DMS 273 (cell line): ENCODE data around the gene REPS1.
"Not testable (repeated sequence)": the region's sequence is repeated elsewhere in the genome, so short reads cannot be mapped to it uniquely, and the experiment has no call there.

Experiments used
- DNase-seq: peaks from one replicate; lab custom pipeline; 2025; ENCODE audit not compliant: unreplicated experiment; lab: John Stamatoyannopoulos, UW

REPS1 gene

DNA sequence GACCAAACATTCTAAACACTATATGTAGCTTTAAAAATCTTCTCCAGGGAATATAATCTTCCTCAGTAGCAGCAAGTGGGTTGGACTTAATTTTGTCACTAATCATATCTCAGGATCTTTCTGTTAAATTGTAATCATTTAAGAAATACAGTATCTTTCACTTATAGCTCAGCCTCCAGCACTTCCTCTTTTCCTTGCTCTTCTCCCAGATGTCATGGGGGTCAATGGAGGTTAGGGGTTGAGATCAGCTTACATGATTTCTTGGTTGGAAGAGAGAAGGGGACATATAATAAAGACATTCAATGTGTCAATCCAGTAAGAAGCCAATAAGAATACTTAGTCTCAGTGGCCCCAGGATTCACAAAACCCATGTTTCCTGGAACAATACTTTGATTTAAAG, 15.7 kb upstream of the REPS1 start:
- no peak for DNase-seq

DNA sequence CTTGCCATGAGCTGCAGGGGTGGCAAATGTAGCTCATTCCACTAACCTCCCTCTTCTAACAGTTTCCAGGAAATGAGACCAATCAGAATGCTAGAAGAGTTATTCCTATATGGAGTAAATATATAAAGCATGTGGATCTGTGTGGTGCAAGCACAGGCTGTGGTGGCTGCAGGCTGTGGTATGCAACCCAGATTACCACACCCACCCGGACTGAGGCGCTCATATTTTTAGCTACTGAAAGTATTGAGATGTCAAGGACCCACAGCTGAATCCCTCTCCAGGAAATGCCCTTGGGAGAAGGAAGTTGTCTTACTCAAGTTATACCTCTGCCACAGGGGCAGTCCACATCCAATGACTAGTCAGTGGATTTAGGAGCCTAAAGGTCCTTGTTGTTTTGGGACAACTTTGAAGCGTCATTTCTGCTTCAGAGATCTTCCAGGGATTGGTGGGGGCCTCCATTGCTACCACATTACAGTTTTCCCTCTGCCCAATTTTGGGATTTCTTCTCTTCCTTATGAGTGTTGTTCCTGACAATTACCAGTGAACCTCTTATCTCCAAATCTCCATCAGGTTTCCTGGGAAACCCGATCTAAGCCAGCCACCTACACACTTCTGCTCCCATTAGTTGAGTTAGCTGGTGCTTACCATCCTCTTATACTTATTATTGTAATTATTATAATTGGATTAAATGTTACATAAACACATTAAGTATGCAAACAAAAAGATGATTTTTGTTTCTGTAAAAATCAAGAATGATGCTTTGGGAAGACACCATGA, 12.1 kb upstream of the REPS1 start:
- no peak for DNase-seq

DNA sequence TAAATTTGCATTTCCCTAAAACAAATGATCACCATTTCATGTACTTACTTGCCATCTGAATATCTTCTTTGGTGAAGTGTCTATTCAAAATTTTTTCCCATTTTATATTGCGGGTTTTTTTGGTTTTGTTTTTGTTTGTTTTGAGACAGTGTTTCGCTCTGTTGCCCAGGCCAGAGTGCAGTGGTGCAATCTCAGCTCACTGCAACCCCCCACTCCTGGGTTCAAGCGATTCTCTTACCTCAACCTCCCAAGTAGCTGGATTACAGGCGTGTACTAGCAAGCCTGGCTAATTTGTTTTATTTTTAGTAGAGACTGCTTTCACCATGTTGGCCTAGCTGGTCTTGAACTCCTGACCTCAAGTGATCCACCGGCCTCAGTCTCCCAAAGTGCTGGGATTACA, 9.1 kb upstream of the REPS1 start:
- DNase-seq, result no peak

DNA sequence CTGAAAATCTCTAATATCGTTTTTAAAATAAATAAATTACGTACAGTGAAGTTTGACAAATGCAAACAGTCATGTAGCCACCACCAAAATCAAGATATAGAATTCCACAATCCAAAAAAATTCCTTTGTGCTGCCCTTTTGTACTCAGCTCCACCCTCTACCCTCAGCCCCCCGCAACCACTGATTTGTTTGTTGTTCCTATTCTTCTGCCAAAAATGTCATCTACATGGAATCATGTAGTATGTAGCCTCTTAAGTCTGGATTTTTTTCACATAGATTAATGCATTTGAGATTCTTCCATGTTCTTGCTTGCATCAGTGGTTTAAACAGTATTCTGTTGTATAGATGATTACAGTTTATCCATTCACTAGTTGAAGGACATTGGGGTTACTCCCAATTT, 8.5 kb upstream of the REPS1 start:
- no peak for DNase-seq

DNA sequence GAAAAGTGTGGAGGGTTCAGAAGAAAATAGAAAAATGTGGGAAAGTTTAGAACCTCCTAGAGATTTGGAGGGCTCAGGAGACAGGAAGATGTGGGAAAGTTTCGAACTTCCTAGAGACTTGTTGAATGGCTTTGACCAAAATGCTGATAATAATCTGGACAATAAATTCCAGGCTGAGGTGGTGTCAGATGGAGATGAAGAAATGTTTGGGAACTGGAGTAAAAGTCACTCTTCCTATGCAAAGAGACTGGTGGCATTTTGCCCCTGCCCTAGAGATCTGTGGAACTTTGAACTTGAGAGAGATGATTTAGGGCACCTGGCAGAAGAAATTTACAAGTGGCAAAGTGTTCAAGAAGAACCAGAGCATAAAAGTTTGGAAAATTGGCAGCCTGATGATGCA, 5.4 kb upstream of the REPS1 start:
- not testable (repeated sequence) for DNase-seq

DNA sequence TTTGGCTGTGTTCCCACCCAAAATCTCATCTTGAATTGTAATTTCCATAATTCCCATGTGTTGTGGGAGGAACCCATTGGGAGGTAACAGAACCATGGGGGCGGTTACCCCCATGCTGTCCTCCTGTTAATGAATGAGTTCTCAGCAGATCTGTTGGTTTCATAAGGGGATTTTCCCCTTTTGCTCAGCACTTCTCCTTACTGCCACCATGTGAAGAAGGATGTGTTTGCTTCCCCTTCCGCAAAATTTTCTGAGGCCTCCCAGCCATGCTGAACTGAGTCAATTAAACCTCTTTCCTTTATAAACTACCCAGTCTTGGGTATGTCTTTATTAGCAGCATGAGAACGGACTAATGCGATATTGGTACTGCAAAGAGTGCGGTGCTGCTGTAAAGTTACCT, 4.9 kb upstream of the REPS1 start:
- DNase-seq, result peak; percentile 5

DNA sequence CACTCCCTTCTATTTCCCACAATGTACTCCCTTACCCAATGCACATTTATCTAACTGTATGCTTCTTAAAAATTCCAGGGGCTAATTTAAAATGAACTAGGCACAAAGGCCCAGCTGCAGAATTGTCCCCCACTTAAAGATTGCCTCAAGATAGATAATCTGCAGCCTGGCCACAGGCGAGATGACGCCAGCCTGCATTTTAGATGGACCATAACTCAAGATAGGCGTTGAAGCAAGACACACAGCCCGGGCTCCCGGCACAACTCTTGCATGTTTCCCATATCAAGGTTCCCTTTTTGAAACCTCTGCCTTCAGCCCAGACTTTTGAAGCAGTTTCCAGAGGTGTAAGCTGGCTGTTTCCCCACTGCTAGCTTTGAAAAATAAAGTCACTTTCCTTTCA, 3.2 kb upstream of the REPS1 start:
- no peak for DNase-seq

DNA sequence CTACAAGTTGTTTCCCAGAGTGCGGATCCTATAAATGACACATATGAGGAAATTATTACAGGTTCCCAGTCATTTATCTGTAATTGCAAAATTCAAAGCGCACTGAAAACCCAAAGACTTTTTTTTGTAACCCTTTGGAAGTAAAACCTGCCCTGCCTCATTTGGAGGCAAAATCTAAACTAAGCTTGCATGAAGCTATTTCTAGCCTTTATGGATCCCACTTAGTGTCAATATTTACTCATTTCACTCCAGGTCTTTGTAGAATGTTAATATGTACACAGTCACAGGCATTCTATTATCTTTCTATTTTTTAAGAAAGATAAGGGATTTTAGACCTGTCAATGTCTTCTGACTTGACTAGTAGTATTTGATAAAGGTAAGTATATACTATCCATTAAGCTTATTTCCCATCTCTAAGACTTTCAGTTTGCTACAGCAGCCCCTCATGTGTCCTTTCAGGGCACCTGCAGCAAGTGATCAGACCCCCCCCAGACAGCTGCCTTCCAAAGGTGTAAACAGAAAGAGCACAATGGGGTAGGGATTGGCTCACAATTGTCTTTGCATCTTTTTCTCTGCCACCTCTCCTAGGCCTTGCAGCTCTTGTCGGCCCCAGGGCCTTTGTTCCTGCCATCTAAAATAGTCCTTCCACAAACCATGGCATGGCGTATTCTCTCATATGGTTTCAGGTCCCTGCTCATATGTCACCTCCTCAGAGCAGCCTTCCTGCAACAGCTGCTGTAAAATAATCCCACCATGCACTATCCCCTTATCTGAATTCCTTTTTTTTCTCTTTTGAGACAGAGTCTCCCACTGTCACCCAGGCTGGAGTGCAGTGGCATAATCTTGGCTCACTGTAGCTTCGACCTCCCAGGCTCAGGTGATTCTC, 1.3 kb upstream of the REPS1 start:
- DNase-seq, result no peak

DNA sequence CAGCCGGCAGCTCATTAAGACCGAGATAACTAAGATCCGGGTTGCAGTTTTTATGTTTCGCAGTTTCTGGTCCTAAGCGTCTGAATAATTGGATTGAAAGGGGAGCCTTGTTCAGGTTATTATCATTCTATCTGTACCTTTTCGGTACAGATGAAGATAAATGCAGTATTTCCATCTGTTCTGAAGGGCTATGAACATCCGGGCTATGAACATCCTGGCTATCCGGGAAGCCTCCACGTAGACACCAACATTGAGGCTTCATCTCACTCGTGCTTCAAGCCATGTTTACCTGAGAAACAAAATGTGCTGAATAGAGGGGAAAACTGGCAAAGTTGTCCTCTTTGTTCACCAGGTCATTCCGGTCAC, 399 bp upstream of the REPS1 start:
- DNase-seq, result no peak

DNA sequence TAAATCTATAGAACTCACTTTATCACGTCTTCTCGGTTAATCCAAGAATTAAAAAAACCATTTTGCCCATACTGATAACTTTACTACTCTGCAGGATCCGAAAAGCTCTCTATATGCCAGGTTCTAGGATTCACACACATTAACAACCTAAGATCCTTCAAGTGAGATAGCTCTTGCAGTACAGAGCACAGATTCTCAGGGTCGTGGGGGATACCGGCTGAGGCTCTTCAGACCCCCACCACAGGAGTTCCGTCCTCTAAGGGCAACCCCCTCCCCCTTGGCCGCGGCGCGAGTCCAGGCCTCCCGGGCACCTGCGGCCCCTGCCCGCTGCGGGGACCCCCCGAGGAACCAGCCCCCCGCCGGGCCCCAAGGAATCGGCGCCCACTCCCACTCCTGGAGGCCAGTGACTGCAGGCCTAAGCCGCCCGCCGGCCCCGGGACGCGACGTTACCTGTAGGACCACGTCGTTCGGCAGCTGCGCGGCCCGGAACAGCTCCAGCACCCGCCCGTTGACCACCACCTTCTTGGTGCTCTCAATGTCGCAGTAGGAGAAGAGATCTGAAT, 892 bp downstream of the REPS1 start:
- peak; percentile 56 for DNase-seq

DNA sequence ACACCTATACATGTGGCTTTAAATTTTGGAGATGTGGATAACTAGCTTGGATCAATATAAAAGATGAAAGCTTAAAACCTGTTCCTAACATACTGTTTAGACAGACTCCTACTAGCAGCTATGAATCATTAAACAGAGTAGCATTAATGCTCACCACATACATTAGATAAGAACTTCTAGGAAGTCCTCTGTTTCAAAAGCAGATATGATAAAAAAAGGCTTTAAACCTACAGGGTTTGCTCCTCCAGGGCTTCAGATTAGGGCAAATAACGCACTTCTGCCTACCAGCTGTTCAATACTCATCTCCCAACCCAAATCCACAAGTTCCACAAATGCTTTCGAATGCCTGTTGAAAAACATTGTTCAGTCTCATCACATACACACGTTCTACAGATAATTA, 1.5 kb downstream of the REPS1 start:
- peak; percentile 19 for DNase-seq

DNA sequence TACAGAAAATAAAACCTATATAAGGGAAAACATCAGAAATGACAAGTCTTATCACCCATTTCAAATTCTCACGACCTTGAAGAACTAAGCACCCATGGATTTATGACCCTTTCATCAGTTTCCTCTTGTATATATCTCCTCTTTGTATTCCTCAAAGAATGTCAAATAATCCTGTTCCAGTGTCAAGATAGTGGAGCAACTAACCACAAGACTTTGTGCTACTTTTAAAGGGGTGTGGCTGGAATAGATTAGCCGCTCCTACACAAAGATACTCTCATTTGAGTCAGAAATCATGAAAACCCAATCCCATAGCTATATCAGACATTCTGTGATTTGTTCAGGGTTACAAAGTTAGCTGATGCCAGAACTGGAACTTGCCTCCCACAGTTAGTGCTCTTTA, 6.6 kb downstream of the REPS1 start:
- no peak for DNase-seq

DNA sequence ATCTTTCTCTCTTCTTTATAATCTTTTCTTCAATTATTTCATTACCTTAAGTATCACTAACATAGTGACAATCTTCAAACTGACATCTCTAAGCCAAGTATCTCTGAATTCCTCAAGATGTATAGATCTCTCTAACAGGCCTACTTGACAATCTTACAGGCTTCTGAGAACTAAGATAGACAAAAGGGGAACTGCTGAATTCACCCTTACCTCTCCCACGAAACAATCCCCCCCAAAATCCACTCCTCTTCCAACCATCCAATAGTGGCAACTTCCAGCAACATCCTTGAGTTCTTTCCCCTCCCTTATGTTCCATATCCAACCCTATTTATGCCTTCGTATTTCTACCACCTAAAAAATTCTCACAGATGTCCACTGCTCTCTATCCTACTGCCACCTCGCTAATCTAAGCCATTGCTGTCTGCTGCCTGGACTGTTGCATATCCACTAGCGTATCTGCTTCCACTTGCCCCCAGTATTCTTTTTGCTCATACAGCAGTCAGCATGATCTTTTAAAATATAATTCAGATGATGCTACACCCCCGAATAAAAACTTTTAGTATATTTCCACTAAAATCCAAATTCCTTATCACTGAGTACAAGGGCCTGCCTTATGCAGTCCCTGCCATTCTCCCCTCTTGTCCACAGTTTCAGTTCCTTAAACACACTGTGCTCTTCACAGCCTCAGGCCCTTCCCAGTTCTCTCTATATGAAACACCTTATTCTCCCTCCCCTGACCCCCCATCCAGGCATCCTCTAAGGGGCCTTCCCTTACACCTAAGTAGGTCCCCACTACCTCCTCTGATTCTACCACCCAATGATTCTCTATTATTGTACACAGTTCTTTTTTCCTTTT, 8.0 kb downstream of the REPS1 start:
- DNase-seq, result no peak

DNA sequence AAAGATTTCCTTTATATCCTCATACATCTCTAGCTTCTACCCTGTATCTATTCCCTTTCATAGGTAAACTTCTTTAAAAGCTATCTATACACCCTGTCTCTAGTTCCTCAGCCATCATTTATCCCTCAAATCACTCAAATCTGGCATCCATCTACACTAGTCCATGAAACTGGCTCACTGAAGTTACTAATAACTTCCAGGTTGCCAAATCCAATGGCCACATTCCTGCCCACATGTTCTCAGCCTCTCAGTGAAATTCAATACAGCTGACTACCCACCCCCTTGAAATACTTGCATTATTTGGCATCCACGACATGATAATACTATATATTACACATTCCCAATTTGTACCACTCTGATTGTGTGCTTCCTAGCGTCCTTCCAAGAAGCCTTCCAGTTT, 8.7 kb downstream of the REPS1 start:
- peak; percentile 23 for DNase-seq

DNA sequence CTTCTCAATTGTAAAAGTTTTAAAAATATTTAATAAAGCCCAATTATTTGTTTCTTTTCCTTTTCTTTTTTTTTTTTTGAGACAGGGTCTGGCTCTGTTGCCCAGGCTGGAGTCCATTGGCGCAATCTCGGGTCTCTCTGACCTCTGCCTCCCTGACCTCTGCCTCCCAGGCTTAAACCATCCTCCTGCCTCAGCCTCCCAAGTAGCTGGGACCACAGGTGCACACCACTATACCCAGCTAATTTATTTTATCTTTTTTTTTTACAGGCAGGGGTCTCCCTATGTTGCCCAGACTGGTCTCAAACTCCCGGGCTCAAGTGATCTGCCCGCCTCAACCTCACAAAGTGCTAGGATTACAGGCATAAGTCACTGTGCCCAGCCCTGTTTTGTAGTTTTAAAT, 9.8 kb downstream of the REPS1 start:
- no peak for DNase-seq

DNA sequence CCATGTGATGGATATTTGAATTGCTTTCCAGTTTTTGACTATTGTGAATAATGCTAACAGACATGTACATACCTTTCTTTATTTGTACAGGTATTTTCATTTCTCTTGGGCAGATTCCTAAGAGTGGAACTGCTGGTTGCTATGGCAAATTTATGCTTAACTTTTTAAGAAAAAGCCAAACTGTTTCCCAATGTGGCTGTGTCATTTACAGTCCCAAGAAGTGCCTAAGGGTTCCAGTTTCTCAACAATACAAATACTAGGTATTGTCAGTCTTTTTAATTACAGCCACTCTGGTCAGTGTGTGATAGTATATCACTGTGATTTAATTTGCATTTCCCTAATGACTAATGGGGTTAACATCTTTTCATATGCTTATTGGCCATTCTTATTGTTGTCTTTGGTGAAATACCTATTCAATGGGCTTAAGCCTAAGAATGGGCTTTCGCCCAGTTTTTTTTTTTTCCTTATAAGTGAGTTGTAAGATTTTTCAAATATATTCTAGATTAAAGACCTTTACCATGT, 10.3 kb downstream of the REPS1 start:
- no peak for DNase-seq

DNA sequence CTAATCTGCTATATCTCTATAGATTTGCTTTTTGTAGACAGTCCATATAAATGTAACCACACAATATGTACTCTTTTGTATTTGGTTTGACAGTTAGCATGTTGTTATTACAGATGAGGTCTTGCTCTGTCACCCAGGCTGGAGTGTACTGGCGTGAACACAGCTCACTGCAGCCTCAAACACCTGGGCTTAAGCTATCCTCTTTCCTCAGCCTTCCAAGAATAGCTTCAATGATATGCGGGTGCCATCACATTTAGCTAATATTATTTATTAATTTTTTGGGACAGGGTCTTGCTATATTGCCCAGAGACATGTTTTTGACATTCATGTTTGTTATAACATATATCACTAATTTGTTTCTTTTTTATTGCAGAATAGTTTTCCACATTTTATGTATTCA, 10.8 kb downstream of the REPS1 start:
- no peak for DNase-seq

DNA sequence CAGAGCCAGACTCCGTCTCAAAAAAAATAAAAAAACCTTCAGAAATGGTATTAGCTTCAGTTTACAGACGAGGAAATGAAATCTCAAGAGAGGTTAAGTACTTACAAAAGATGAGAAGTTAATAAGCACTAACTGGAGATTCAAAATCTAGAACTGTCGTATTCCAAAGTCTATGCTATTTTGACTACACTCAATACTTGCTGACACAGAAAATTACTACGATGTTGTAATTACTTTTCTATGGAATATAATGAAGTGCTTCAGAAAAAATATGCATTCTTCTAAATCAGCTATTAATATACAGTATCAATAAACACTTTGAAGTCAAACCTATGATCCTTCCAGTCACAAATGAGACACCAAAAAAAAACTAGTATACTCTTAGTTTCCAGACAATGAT, 12.2 kb downstream of the REPS1 start:
- no peak for DNase-seq

DNA sequence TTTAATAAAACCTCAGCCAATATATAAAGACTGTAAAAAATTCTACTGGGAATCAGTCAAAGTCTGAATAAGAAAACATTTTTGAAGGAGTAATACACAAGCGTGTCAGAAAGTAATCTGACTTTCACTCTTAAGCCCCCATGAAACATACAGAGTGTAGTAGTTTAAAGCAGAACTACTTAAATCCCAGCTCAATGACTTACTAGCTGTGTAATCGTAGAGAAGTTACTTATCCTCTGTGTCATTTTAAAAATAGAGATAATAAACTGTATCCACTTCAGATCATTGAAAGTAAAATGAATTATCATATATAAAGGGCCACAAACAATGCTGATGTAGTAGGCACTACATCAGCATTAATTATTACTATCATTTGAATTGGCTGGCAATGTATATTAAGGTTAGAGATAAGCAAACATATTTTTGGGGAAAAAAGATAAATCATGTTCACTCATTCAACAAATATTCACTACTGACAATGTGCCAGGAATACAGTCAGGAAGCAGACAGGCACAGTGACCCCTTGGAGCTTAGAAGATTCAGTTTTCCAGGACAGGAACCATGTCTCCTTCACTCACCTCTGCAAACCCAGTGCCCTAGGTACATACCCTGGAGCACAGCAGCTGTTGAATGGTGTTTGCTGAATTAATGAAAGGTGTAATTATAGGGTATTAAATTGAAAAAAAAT, 14.4 kb downstream of the REPS1 start:
- DNase-seq, result no peak

DNA sequence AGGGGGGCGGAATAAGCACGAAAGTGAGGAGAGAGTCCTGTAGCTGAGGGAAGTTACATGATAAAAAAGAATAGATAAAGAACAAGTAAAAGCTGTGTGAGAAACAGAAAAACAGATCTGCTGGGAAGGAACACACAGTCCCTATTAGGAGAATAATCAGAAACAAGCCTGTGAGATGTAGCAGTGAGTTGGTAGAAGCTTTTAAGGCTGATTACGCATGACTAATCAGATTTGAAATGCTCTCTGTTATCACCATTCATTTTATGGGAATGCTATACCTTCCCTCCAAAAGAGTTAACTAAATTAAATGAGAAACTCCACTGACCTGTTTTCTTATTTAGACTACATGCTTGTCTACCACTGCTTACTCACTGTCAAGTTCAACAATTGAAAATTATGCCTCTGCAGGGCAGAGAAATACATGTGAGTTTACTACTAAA, 15.8 kb downstream of the REPS1 start:
- no peak for DNase-seq
